Coronary artery (tissue), 2 donors: ENCODE measurements around the gene GLO1.

Experiments used
- DNase-seq: peaks from one replicate; pipeline ENCODE4 v3.0.0-alpha.2; 2017; ENCODE audit warnings: low spot score
- H3K27ac ChIP-seq, 2 donors: fragments of 200-600 bp; sonication (generic); one replicate each; pipeline ENCODE4 v1.5.1; 2016 to 2019
- H3K4me3 ChIP-seq: fragments of 200-600 bp; sonication (generic); 2 replicates; pipeline ENCODE4 v1.5.1; 2016; ENCODE audit warnings: mild to moderate bottlenecking, moderate library complexity
- CTCF ChIP-seq: fragments of 200-600 bp; sonication (generic); IDR thresholded peaks from one replicate; pipeline ENCODE4 v1.5.1; 2019; ENCODE audit warnings: antibody characterized with exemption

The GLO1 gene

GRCh38 chr6:38673397-38674165, 29.4 kb downstream of the GLO1 start:
- H3K27ac ChIP-seq: no peak overlapping the region
- DNase-seq: no peak
- TF ChIP-seq CTCF: no peak
- no peak overlapping the region for H3K4me3 ChIP-seq

- H3K4me3 ChIP-seq: no peak overlapping the region
- no peak overlapping the region for H3K27ac ChIP-seq
- peak; percentile 54 for TF ChIP-seq CTCF
- no peak for DNase-seq
Measured at GRCh38 chr6:38671885-38672467, 31.0 kb downstream of the GLO1 start.

GRCh38 chr6:38658418-38659167, 44.4 kb downstream of the GLO1 start:
- Histone ChIP-seq H3K4me3 (no peak overlapping the region), H3K27ac (no peak overlapping the region)
- no peak for DNase-seq
- TF ChIP-seq CTCF: no peak

DNA sequence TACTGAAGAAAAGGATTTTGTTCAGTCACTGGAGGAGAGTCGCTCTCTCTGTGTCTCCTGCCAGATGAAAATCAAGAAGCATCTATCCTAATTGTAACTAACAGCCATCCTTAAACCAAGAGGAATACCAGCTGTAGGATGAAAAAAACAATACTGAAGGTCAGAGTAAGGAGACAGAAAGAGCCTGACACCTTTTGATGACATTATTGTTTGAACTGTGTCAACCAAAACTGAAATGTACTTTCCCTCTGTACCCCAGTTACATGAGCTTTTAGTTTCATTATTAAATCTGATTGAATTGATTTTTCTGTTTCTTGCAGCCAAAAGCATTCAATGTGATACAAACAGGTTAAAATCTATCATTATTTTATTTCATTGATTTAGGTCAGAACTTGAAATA, 46.0 kb downstream of the GLO1 start:
- TF ChIP-seq CTCF: no peak
- H3K4me3 ChIP-seq: no peak overlapping the region
- no peak for DNase-seq
- H3K27ac ChIP-seq: no peak overlapping the region

DNA sequence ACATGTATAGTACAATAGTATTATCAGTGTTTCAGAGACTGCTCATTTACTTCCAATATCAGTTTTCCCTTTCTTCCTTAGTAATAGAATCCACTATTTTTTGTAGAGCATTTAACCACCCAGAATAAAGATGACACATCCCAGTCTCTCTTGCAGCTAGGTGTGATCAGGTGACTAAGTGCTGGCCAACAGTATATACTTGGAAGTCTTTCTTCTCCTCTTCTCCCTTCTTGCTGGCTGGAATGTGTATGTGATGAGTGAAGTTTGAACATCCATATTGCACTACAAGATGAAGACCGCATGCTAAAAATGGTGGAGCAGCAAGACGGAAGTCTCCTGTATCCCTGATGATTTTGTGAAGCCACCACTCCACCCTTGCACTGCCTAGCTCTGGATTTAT, 48.7 kb downstream of the GLO1 start:
- Histone ChIP-seq H3K4me3 (no peak overlapping the region), H3K27ac (no peak overlapping the region)
- no peak for DNase-seq
- no peak for TF ChIP-seq CTCF

- no peak for TF ChIP-seq CTCF
- DNase-seq: no peak
- no peak overlapping the region for H3K27ac ChIP-seq
- H3K4me3 ChIP-seq: no peak overlapping the region
Measured at GRCh38 chr6:38651121-38651784, 51.7 kb downstream of the GLO1 start.
